CD4-positive, alpha-beta T cell treated with Interleukin-6 at 100 ng/mL for 8 hours (primary cell): ENCODE measurements around the gene RARB.

Source experiments
- DNase-seq: peaks from one replicate; pipeline ENCODE4 v3.0.0-alpha.2; 2020; ENCODE audit warnings: mixed read lengths, low spot score

RARB gene

GRCh38 chr3:25448750-25449692 lies 21.0 kb downstream of the RARB start:
- DNase-seq: no peak

GRCh38 chr3:25449857-25450256 lies 21.8 kb downstream of the RARB start:
- DNase-seq: no peak

- no peak for DNase-seq
Measured at GRCh38 chr3:25452192-25452591, 24.1 kb downstream of the RARB start.

- DNase-seq: no peak
Measured at GRCh38 chr3:25452740-25453139, 24.7 kb downstream of the RARB start.

- DNase-seq: no peak
Measured at GRCh38 chr3:25453619-25454004, 25.5 kb downstream of the RARB start.

- no peak for DNase-seq
Measured at GRCh38 chr3:25454005-25454927, 26.2 kb downstream of the RARB start.

- no peak for DNase-seq
Measured at GRCh38 chr3:25455441-25456132, 27.5 kb downstream of the RARB start.

GRCh38 chr3:25456723-25457670 lies 28.9 kb downstream of the RARB start:
- DNase-seq: no peak

- no peak for DNase-seq
Measured at GRCh38 chr3:25457671-25458419, 29.8 kb downstream of the RARB start.

- DNase-seq: no peak
Measured at GRCh38 chr3:25458420-25458814, 30.4 kb downstream of the RARB start.

GRCh38 chr3:25460751-25461150 lies 32.7 kb downstream of the RARB start:
- DNase-seq: no peak

- no peak for DNase-seq
Measured at GRCh38 chr3:25461946-25462345, 33.9 kb downstream of the RARB start.

GRCh38 chr3:25462495-25462894 lies 34.4 kb downstream of the RARB start:
- no peak for DNase-seq

GRCh38 chr3:25463836-25464418 lies 35.9 kb downstream of the RARB start:
- DNase-seq: no peak

- no peak for DNase-seq
Measured at GRCh38 chr3:25465266-25465860, 37.3 kb downstream of the RARB start.

- DNase-seq: no peak
Measured at GRCh38 chr3:25468866-25469319, 40.8 kb downstream of the RARB start.

GRCh38 chr3:25469558-25469957 lies 41.5 kb downstream of the RARB start:
- DNase-seq: no peak

- no peak for DNase-seq
Measured at GRCh38 chr3:25471081-25471768, 43.2 kb downstream of the RARB start.

GRCh38 chr3:25472153-25472552 lies 44.1 kb downstream of the RARB start:
- no peak for DNase-seq
